ENCODE data around the gene MZT2B. TPM values are rescaled to one million over a fixed set of nuclear protein-coding genes. Genes with fewer than 3 reads are reported as not detected.
"Not testable (repeated sequence)": the region's sequence is repeated elsewhere in the genome, so short reads cannot be mapped to it uniquely, and the experiment has no call there.

The MZT2B gene
- polyA plus RNA-seq, 1 of the 3 experiments (the other 2 are of a cell fraction) = 222 TPM

DNA sequence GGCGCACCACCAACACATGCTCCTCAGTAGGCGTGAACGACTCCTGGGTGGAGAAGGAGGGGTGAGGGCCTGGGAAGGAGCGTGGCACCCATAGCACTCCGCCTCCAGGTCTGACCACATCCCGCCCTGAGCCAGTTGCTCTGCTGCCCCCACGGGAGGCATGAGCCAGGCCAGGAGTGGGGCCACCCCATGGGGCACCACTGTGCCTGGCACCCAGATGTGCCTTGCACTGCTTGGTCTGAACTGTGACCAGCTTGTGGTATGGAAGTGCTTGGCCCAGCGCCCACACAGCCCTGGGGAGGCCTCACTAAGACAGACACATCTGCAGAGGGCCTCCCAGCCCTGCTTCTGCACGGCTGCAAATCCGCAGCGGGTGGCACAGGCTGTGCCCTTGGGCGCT is 24.7 kb upstream of the MZT2B start:
- peaks cover 0 to 29% of the 10 kb centered on the region in 2 experiments for H3K36me3 ChIP-seq (replicated peaks in 1 of 2; ENCODE audit: control insufficient read depth in 1 of 2, insufficient read depth in 2 of 2, low read length in 1 of 2)
- H3K9ac ChIP-seq; H3K27me3 ChIP-seq (ENCODE audit: insufficient read depth); H3F3A ChIP-seq (replicated peaks; ENCODE audit: insufficient read depth); H3K9me2 ChIP-seq; H2AFZ ChIP-seq (ENCODE audit: low read depth); H3K9me3 ChIP-seq; H3K4me2 ChIP-seq; H3K4me3 ChIP-seq (ENCODE audit: low read depth in 2 of 2, low read length in 1 of 2); H4K20me1 ChIP-seq (ENCODE audit: insufficient read depth); CTCF ChIA-PET; H3K79me2 ChIP-seq (ENCODE audit: insufficient read depth): not testable (repeated sequence)
- 0% methylated on average over 1 of the region's 12 CpGs for WGBS (ENCODE audit: low lambda C conversion rate)
- H3K27ac ChIP-seq (ENCODE audit: low read depth in 2 of 2, low read length in 1 of 2) = peak overlapping the region in 1 of 2 experiments; percentile 47; a peak in 1 of 4 replicates
- DNase-seq = peak; percentile 74
- TF ChIP-seq FOXJ3 (CRISPR knock-in tag; IDR thresholded peaks at IDR 0.05) (peak; percentile 70), EP300 (IDR thresholded peaks at IDR 0.05; ENCODE audit: borderline replicate concordance in 1 of 2, low read depth in 1 of 2, low read length in 1 of 2) (peak in 1 of 2 experiments; percentile 32; a peak in 1 of 4 replicates)
- H3K4me1 ChIP-seq (ENCODE audit: control insufficient read depth in 1 of 2, insufficient read depth in 2 of 2, low read depth in 1 of 2, low read length in 1 of 2) = peaks cover 0 to 21% of the 10 kb centered on the region in 2 experiments; a peak in 1 of 4 replicates
- POLR2A ChIA-PET = interaction anchor here (1.0 kb wide), 1 partner anchor 24 kb away, joined by 3 read pairs; the partner anchor contains the start of gene SMPD4

DNA sequence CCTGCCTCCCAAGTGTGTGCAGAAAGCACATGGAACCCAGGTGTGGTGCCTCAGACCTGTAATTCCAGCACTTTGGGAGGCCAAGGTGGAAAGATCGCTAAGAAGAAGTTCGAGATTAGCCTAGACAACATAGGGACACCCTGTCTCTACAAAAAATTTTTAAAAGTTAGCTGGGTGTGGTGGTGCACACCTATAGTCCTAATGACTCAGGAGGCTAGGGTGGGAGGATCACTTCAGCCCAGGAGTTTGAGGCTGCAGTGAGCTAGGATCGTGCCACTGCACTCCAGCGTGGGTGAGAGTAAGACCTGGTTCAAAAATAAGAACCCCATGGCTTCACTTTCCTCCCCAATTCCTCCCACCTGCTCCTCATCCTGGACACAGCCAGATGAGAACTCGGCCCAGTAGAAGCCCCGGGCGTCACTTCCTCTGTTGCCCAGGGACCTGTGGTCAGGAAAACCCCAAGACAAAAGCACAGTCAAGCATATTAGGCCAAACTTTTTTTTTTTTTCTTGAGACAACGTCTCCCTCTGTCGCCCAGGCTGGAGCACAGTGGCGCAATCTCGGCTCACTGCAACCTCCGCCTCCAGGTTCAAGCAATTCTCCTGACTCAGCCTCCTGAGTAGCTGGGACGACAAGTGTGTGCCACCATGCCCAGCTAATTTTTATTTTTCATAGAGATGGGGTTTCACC is 24.1 kb upstream of the MZT2B start:
- Histone ChIP-seq H3K36me3 (replicated peaks in 1 of 2; ENCODE audit: control insufficient read depth in 1 of 2, insufficient read depth in 2 of 2, low read length in 1 of 2) (peaks cover 0 to 27% of the 10 kb centered on the region in 2 experiments), H3K27ac (ENCODE audit: low read depth in 2 of 2, low read length in 1 of 2) (peak overlapping the region in 1 of 2 experiments; percentile 8; a peak in 1 of 4 replicates), H3K4me1 (ENCODE audit: control insufficient read depth in 1 of 2, insufficient read depth in 2 of 2, low read depth in 1 of 2, low read length in 1 of 2) (peaks cover 0 to 21% of the 10 kb centered on the region in 2 experiments; a peak in 1 of 4 replicates)
- not testable (repeated sequence) for H3K9me3 ChIP-seq; H3K9ac ChIP-seq; H3F3A ChIP-seq (replicated peaks; ENCODE audit: insufficient read depth); H3K9me2 ChIP-seq; H3K4me3 ChIP-seq (ENCODE audit: low read depth in 2 of 2, low read length in 1 of 2); H3K4me2 ChIP-seq; H3K79me2 ChIP-seq (ENCODE audit: insufficient read depth); H3K27me3 ChIP-seq (ENCODE audit: insufficient read depth); DNase-seq; H2AFZ ChIP-seq (ENCODE audit: low read depth); H4K20me1 ChIP-seq (ENCODE audit: insufficient read depth)
- ChIA-PET CTCF (interaction anchor here (0.6 kb wide), 1 partner anchor 212 kb away, joined by 3 read pairs; no protein-coding TSS in a partner anchor), POLR2A (interaction anchor here (1.0 kb wide), 1 partner anchor 24 kb away, joined by 3 read pairs; the partner anchor contains the start of gene SMPD4)
- 88% methylated on average over 13 of the region's 13 CpGs for WGBS (ENCODE audit: low lambda C conversion rate)

DNA sequence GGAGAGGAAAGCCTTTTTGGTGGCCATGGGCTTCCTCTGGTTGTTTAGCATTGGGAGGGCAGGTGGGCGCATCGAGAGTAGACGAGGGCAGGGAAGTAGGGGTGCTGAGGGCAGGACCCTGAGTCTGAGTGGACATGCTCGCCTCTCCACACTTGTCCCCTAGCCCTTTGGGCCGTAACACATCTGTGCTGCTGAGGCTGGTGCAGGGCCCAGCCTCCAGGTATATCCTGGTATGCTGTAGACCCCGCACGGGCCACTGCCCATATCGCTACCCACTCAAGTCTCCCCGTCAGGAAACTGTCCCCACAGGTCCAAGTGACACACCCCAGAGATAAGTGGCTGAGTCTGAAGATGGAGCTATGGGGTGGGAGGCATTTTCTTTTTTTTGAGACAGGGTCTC is 23.4 kb upstream of the MZT2B start:
- Histone ChIP-seq H3K27me3 (ENCODE audit: insufficient read depth) (no peaks in the 10 kb centered on the region), H3K4me3 (ENCODE audit: low read depth in 2 of 2, low read length in 1 of 2) (no peak overlapping the region), H3K9me3 (no peaks in the 10 kb centered on the region), H2AFZ (ENCODE audit: low read depth) (no peak overlapping the region), H3K4me1 (ENCODE audit: control insufficient read depth in 1 of 2, insufficient read depth in 2 of 2, low read depth in 1 of 2, low read length in 1 of 2) (peaks cover 0 to 21% of the 10 kb centered on the region in 2 experiments; a peak in 1 of 4 replicates), H3K9ac (no peak overlapping the region), H3K4me2 (no peak overlapping the region), H3K27ac (ENCODE audit: low read depth in 2 of 2, low read length in 1 of 2) (no peak overlapping the region), H4K20me1 (ENCODE audit: insufficient read depth) (no peaks in the 10 kb centered on the region), H3K36me3 (replicated peaks in 1 of 2; ENCODE audit: control insufficient read depth in 1 of 2, insufficient read depth in 2 of 2, low read length in 1 of 2) (peaks cover 0 to 25% of the 10 kb centered on the region in 2 experiments), H3K9me2 (no peaks in the 10 kb centered on the region), H3K79me2 (ENCODE audit: insufficient read depth) (no peaks in the 10 kb centered on the region), H3F3A (replicated peaks; ENCODE audit: insufficient read depth) (no peaks in the 10 kb centered on the region)
- ChIA-PET POLR2A (no interaction called here), CTCF (interaction anchor here (0.6 kb wide), 1 partner anchor 213 kb away, joined by 3 read pairs; no protein-coding TSS in a partner anchor)
- no peak for TF ChIP-seq EZH2phosphoT487 (IDR thresholded peaks at IDR 0.05; ENCODE audit: borderline replicate concordance, low read depth)
- WGBS (ENCODE audit: low lambda C conversion rate) = 86% methylated on average over 7 of the region's 9 CpGs
- DNase-seq = no peak

DNA sequence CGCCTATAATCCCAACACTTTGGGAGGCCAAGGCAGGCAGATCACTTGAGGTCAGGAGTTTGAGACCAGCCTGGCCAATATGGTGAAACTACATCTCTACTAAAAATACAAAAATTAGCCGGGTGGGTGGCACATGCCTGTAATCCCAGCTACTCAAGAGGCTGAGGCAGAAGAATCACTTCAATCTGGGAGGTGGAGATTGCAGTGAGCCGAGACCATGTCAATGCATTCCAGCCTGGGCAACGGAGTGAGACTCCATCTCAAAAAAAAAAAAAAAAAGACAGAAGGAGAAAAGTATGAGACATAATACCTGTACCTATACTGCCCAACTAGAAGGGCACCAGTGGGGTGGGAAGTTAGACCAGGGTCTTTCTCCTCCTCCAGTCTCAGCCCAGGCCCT is 22.7 kb upstream of the MZT2B start:
- H3K79me2 ChIP-seq (ENCODE audit: insufficient read depth); POLR2A ChIA-PET; H2AFZ ChIP-seq (ENCODE audit: low read depth); H3K27ac ChIP-seq (ENCODE audit: low read depth in 2 of 2, low read length in 1 of 2); H3F3A ChIP-seq (replicated peaks; ENCODE audit: insufficient read depth); H3K4me3 ChIP-seq (ENCODE audit: low read depth in 2 of 2, low read length in 1 of 2); H3K27me3 ChIP-seq (ENCODE audit: insufficient read depth); H3K9ac ChIP-seq; H3K9me3 ChIP-seq; H4K20me1 ChIP-seq (ENCODE audit: insufficient read depth); DNase-seq; H3K4me2 ChIP-seq; H3K9me2 ChIP-seq: not testable (repeated sequence)
- CTCF ChIA-PET = interaction anchor here (1.6 kb wide), 1 partner anchor 175 kb away, joined by 4 read pairs; no protein-coding TSS in a partner anchor
- Histone ChIP-seq H3K36me3 (replicated peaks in 1 of 2; ENCODE audit: control insufficient read depth in 1 of 2, insufficient read depth in 2 of 2, low read length in 1 of 2) (peaks cover 4 to 28% of the 10 kb centered on the region in 2 experiments), H3K4me1 (ENCODE audit: control insufficient read depth in 1 of 2, insufficient read depth in 2 of 2, low read depth in 1 of 2, low read length in 1 of 2) (peaks cover 0 to 21% of the 10 kb centered on the region in 2 experiments; a peak in 1 of 4 replicates)
- WGBS (ENCODE audit: low lambda C conversion rate) = 98% methylated on average over 4 of the region's 4 CpGs

All from SK-N-SH (cell line).